K562 (cell line): ENCODE results near the gene NRXN3. TPM values are rescaled to one million over a fixed set of nuclear protein-coding genes. Genes with fewer than 3 reads are reported as not detected.

Experiments used
- ATAC-seq: fragments of 200-7000 bp; cut with Tn5 transposase; 3 replicates; pipeline ENCODE4 v1.9.1; 2020; ENCODE audit warnings: moderate library complexity
- BruUV-seq: library from RNA; stranded (reverse); fragments of 400-500 nt; replicated peaks from 2 replicates; lab custom pipeline; 2021; lab: Mats Ljungman, UMichigan
- CTCF ChIA-PET: fragments of 300-600 bp; formaldehyde crosslinking; extraction: SDS; loops from one replicate; lab custom pipeline; 2021; ENCODE audit warnings: low intra/inter-chr PET ratio; lab: Yijun Ruan, JAX
- POLR2A ChIA-PET: fragments of 300-600, 350-650 bp; sonication (Branson Sonifier 250); formaldehyde crosslinking; extraction: SDS; loops from one replicate; lab custom pipeline; 2021; ENCODE audit warnings: antibody characterized with exemption, inconsistent platforms; lab: Yijun Ruan, JAX
- DNase-seq, 4 experiments: peaks; one replicate each; pipeline versions ENCODE4 v3.0.0 to v3.0.0-alpha.2; 2011 to 2018; ENCODE audit warnings: low spot score in 3 of 4, mixed read lengths in 3 of 4; ENCODE audit errors: extremely low read depth in 1 of 4
- FAIRE-seq: peaks from 2 replicates; lab custom pipeline; 2011; peaks lifted over from hg19 to GRCh38; lab: Jason Lieb, UNC
- H2AFZ ChIP-seq: 2 replicates; pipeline ENCODE4 v1.6.0; 2011; ENCODE audit warnings: low read depth, low read length, control low read depth, inconsistent platforms
- H3K27ac ChIP-seq: fragments of 200-600 bp; 3 replicates; pipeline ENCODE4 v1.8.0; 2011; ENCODE audit warnings: low read depth, mild to moderate bottlenecking, control low read depth, inconsistent platforms, low read length, moderate library complexity, mixed read lengths; ENCODE audit errors: extremely low read depth
- H3K27me3 ChIP-seq, 2 experiments: fragments of 300-600 bp in 1 of 2; 2 replicates in 1 of 2; 3 replicates in 1 of 2; pipeline versions ENCODE4 v1.6.0 to v1.8.0; 2011; ENCODE audit warnings: inconsistent platforms in 2 of 2, low read length in 2 of 2, mild to moderate bottlenecking in 1 of 2, mixed read lengths in 1 of 2, moderate library complexity in 1 of 2; ENCODE audit not compliant: control insufficient read depth in 2 of 2, insufficient read depth in 2 of 2
- H3K36me3 ChIP-seq: fragments of 300-600 bp; 3 replicates; pipeline ENCODE4 v1.8.0; 2011; ENCODE audit warnings: mild to moderate bottlenecking, low read length, inconsistent platforms; ENCODE audit not compliant: control insufficient read depth, insufficient read depth
- H3K4me1 ChIP-seq, 2 experiments: fragments of 200-600 bp in 1 of 2; replicated peaks in 1 of 2; 2 replicates in 1 of 2; 3 replicates in 1 of 2; pipeline versions ENCODE4 v1.5.1 to v1.8.0; 2011; ENCODE audit warnings: inconsistent platforms in 2 of 2, low read length in 2 of 2, mild to moderate bottlenecking in 1 of 2, mixed read lengths in 1 of 2, moderate library complexity in 1 of 2; ENCODE audit not compliant: control insufficient read depth in 2 of 2, insufficient read depth in 2 of 2
- H3K4me2 ChIP-seq: 2 replicates; pipeline ENCODE4 v1.6.1; 2011; ENCODE audit warnings: low read length, control low read depth, inconsistent platforms, mixed read lengths; ENCODE audit not compliant: insufficient read depth
- H3K4me3 ChIP-seq: fragments of 200-600 bp; sonication (generic), shearing (Covaris generic); 2 replicates; pipeline ENCODE4 v1.5.1; 2016; ENCODE audit warnings: control low read depth, inconsistent platforms
- H3K79me2 ChIP-seq: fragments of 200-600 bp; 3 replicates; pipeline ENCODE4 v1.8.0; 2011; ENCODE audit warnings: low read length, inconsistent platforms; ENCODE audit not compliant: control insufficient read depth, insufficient read depth
- H3K9ac ChIP-seq, 2 experiments: 2 replicates each; pipeline versions ENCODE4 v1.6.0 to v1.6.1; 2011; ENCODE audit warnings: low read depth in 2 of 2, low read length in 2 of 2, control low read depth in 1 of 2, inconsistent platforms in 1 of 2, mild to moderate bottlenecking in 1 of 2, mixed read lengths in 1 of 2; ENCODE audit not compliant: insufficient read depth in 1 of 2
- H3K9me1 ChIP-seq: one replicate; pipeline ENCODE4 v1.6.0; 2011; ENCODE audit warnings: inconsistent platforms, mild to moderate bottlenecking, low read length, moderate library complexity; ENCODE audit not compliant: control insufficient read depth, insufficient read depth
- H3K9me3 ChIP-seq: replicated peaks from 2 replicates; pipeline ENCODE4 v1.5.1; 2011; ENCODE audit warnings: low read depth, low read length, inconsistent platforms; ENCODE audit not compliant: control insufficient read depth, insufficient read depth
- H4K20me1 ChIP-seq: replicated peaks from 2 replicates; pipeline ENCODE4 v1.6.1; 2011; ENCODE audit warnings: low read length, inconsistent platforms, mixed read lengths; ENCODE audit not compliant: control insufficient read depth, insufficient read depth
- BACH1 ChIP-seq: fragments of 200-800 bp; sonication (Bioruptor generic); IDR thresholded peaks from 2 replicates; pipeline ENCODE4 v1.6.1; 2016; ENCODE audit warnings: missing genetic modification characterization, missing compliant biosample characterization
- KDM5B ChIP-seq: fragments of 200-600 bp; sonication (generic); IDR thresholded peaks from 2 replicates; pipeline ENCODE4 v1.6.1; 2012; ENCODE audit warnings: low read depth, mild to moderate bottlenecking, moderate library complexity, low read length, control low read depth, inconsistent platforms; ENCODE audit not compliant: insufficient replicate concordance
- MCM5 ChIP-seq: fragments of 450-650 bp; IDR thresholded peaks from 2 replicates; pipeline ENCODE4 v1.6.1; 2016; ENCODE audit warnings: low read depth
- NCOA2 ChIP-seq, 2 experiments: fragments of 450-650 bp; IDR thresholded peaks; 2 replicates each; pipeline ENCODE4 v1.6.1; 2018; ENCODE audit warnings: mild to moderate bottlenecking in 2 of 2, moderate library complexity in 1 of 2; ENCODE audit not compliant: partially characterized antibody in 2 of 2
- TOE1 ChIP-seq, 2 experiments: fragments of 450-650 bp in 1 of 2; sonication (generic) in 1 of 2; formaldehyde crosslinking in 1 of 2; IDR thresholded peaks; 2 replicates each; pipeline versions ENCODE4 v1.7.1 to v1.8.0; 2016 to 2022; ENCODE audit warnings: borderline replicate concordance in 2 of 2, mild to moderate bottlenecking in 2 of 2, antibody characterized with exemption in 1 of 2, inconsistent platforms in 1 of 2, low read depth in 1 of 2, missing genetic modification reagents in 1 of 2, moderate library complexity in 1 of 2
- ZNF584 ChIP-seq: fragments of 200-800 bp; sonication (Bioruptor generic); IDR thresholded peaks from 2 replicates; pipeline ENCODE4 v1.6.1; 2016; ENCODE audit warnings: low read depth, mild to moderate bottlenecking, missing genetic modification characterization, missing compliant biosample characterization
- ZNF644 ChIP-seq: fragments of 200-800 bp; sonication (Bioruptor generic); IDR thresholded peaks from 2 replicates; pipeline ENCODE4 v1.6.1; 2016; ENCODE audit warnings: low read depth, missing genetic modification characterization, missing compliant biosample characterization
- ZNF778 ChIP-seq: fragments of 450-650 bp; formaldehyde crosslinking; IDR thresholded peaks from 2 replicates; pipeline ENCODE4 v1.4.0; 2020; ENCODE audit warnings: mild to moderate bottlenecking, moderate library complexity
- ZNF79 ChIP-seq: fragments of 250-450 bp; sonication (Bioruptor Pico); IDR thresholded peaks from 2 replicates; pipeline ENCODE4 v1.4.0; 2020; ENCODE audit warnings: low read depth, mild to moderate bottlenecking, moderate library complexity
- WGBS: fragments of 100-300 bp; shearing (Covaris generic); methylation state at CpG from one replicate; pipeline ENCODE4 v1.1.6; 2016; ENCODE audit warnings: low coverage, mixed read lengths; ENCODE audit not compliant: insufficient coverage; ENCODE audit errors: missing lambda C conversion rate; 5-methylcytosine and 5-hydroxymethylcytosine counted together
- in situ Hi-C: fragments of 300-500 bp; cut with MboI; formaldehyde crosslinking; loops from 4 replicates; pipeline ENCODE4 v1.15.0; 2018; ENCODE audit warnings: inconsistent platforms, mixed read lengths
- intact Hi-C: fragments of 100-400 bp; cut with micrococcal nuclease; formaldehyde crosslinking; loops from 2 replicates; pipeline ENCODE4 v1.14.2; 2022
- polyA plus RNA-seq, 8 experiments: library from polyadenylated mRNA; depleted of rRNA in 4 of 8; stranded (reverse) in 5 of 8; unstranded in 3 of 8; fragments of >200 nt; fragmentation: Nextera tagmentation in 2 of 8; fragmentation: Illumina TruSeq in 1 of 8; extraction: Ambion mirVana in 2 of 8; extraction: Trizol in 1 of 8; gene quantifications; 2 replicates each; pipeline versions ENCODE4 v1.2.1 to v1.2.3, GENCODE V29; 2011 to 2014; ENCODE audit warnings: inconsistent platforms in 1 of 8, missing spikeins in 1 of 8
- total RNA-seq, 7 experiments: library from RNA; depleted of rRNA in 6 of 7; stranded (reverse); fragments of >200 nt in 6 of 7; fragmentation: Illumina TruSeq in 2 of 7; extraction: Trizol in 2 of 7; gene quantifications; 2 replicates each; pipeline versions ENCODE4 v1.2.1 to v1.2.3, GENCODE V29; 2011 to 2021; ENCODE audit warnings: low replicate concordance in 1 of 7
- TF ChIP-seq, protein P1 (sequence below): fragments of 450-650 bp; formaldehyde crosslinking; IDR thresholded peaks from 2 replicates; pipeline ENCODE4 v1.4.0; 2020; ENCODE audit warnings: mild to moderate bottlenecking, moderate library complexity
- TF ChIP-seq, protein P2 (sequence below): fragments of 450-650 bp; IDR thresholded peaks from 2 replicates; pipeline ENCODE4 v1.6.1; 2017; ENCODE audit warnings: antibody characterized with exemption
- TF ChIP-seq, protein P3 (sequence below): sonication (generic); formaldehyde crosslinking; IDR thresholded peaks from 2 replicates; pipeline ENCODE4 v1.8.1; 2023; ENCODE audit warnings: mild to moderate bottlenecking, missing genetic modification reagents
- TF ChIP-seq, protein P4 (sequence below): sonication (generic); formaldehyde crosslinking; IDR thresholded peaks from 2 replicates; pipeline ENCODE4 v1.8.0; 2023; ENCODE audit warnings: mild to moderate bottlenecking, missing genetic modification reagents

NRXN3 gene
- total and polyA plus RNA-seq, 9 of the 15 experiments (the other 6 are each of a cell fraction or from before 2014, with no cell fraction given), result 0.09 TPM; not detected in 8

DNA sequence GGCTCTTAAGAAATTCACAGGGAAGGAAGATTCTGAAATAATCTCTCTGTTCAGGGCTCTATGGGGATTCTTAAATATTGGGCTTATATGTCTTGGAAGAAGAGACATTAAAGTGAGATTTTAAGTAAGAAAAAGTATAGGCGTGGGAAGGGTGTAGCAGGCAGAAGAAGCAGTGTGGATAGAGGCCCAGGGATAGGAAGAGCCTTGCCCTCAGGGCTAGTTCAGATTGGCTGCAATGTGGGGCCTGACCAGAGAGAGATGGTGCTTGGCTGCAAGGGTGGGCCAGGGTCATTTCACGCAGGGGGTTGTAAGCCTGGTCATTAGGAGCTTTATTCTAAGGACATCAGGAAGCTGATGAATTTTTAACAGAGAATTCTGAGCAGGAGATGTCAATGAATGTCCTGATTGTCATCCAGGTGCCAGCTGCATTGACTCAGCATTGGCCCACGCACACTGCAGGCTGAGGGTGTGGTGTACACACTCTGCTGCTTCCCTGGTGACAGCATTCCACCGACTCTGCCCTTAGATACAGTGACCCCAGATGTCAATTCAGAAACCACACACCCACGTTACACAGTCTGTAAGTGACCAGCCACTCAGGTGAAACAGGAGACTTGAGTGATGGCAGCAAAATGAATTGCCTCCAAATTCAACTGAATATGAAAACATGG lies 582.5 kb downstream of the NRXN3 start:
- POLR2A ChIA-PET, result interaction anchor here (0.7 kb wide), 1 partner anchor 181 kb away, joined by 3 read pairs; no protein-coding TSS in a partner anchor
- ATAC-seq, result no peak
- WGBS, result 0% methylated on average over 5 of the region's 5 CpGs
- TF ChIP-seq TOE1 (IDR thresholded peaks at IDR 0.05; ENCODE audit: borderline replicate concordance) (no peak), TOE1 (CRISPR knock-in tag; IDR thresholded peaks at IDR 0.05; ENCODE audit: borderline replicate concordance, low read depth) (no peak), BACH1 (tag) (no peak), MCM5 (no peak), ZNF79 (no peak), ZNF584 (CRISPR knock-in tag) (no peak), ZNF778 (no peak), KDM5B (no peak), ZNF644 (tag) (no peak), NCOA2 (IDR thresholded peaks at IDR 0.05; ENCODE audit: partially characterized antibody in 2 of 2) (no peak)
- TF ChIP-seq, protein P1, sequence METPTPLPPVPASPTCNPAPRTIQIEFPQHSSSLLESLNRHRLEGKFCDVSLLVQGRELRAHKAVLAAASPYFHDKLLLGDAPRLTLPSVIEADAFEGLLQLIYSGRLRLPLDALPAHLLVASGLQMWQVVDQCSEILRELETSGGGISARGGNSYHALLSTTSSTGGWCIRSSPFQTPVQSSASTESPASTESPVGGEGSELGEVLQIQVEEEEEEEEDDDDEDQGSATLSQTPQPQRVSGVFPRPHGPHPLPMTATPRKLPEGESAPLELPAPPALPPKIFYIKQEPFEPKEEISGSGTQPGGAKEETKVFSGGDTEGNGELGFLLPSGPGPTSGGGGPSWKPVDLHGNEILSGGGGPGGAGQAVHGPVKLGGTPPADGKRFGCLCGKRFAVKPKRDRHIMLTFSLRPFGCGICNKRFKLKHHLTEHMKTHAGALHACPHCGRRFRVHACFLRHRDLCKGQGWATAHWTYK (CRISPR knock-in tag), result no peak
- TF ChIP-seq, protein P2, sequence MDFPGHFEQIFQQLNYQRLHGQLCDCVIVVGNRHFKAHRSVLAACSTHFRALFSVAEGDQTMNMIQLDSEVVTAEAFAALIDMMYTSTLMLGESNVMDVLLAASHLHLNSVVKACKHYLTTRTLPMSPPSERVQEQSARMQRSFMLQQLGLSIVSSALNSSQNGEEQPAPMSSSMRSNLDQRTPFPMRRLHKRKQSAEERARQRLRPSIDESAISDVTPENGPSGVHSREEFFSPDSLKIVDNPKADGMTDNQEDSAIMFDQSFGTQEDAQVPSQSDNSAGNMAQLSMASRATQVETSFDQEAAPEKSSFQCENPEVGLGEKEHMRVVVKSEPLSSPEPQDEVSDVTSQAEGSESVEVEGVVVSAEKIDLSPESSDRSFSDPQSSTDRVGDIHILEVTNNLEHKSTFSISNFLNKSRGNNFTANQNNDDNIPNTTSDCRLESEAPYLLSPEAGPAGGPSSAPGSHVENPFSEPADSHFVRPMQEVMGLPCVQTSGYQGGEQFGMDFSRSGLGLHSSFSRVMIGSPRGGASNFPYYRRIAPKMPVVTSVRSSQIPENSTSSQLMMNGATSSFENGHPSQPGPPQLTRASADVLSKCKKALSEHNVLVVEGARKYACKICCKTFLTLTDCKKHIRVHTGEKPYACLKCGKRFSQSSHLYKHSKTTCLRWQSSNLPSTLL, result no peak
- TF ChIP-seq, protein P3, sequence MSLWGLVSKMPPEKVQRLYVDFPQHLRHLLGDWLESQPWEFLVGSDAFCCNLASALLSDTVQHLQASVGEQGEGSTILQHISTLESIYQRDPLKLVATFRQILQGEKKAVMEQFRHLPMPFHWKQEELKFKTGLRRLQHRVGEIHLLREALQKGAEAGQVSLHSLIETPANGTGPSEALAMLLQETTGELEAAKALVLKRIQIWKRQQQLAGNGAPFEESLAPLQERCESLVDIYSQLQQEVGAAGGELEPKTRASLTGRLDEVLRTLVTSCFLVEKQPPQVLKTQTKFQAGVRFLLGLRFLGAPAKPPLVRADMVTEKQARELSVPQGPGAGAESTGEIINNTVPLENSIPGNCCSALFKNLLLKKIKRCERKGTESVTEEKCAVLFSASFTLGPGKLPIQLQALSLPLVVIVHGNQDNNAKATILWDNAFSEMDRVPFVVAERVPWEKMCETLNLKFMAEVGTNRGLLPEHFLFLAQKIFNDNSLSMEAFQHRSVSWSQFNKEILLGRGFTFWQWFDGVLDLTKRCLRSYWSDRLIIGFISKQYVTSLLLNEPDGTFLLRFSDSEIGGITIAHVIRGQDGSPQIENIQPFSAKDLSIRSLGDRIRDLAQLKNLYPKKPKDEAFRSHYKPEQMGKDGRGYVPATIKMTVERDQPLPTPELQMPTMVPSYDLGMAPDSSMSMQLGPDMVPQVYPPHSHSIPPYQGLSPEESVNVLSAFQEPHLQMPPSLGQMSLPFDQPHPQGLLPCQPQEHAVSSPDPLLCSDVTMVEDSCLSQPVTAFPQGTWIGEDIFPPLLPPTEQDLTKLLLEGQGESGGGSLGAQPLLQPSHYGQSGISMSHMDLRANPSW, result no peak
- TF ChIP-seq, protein P4, sequence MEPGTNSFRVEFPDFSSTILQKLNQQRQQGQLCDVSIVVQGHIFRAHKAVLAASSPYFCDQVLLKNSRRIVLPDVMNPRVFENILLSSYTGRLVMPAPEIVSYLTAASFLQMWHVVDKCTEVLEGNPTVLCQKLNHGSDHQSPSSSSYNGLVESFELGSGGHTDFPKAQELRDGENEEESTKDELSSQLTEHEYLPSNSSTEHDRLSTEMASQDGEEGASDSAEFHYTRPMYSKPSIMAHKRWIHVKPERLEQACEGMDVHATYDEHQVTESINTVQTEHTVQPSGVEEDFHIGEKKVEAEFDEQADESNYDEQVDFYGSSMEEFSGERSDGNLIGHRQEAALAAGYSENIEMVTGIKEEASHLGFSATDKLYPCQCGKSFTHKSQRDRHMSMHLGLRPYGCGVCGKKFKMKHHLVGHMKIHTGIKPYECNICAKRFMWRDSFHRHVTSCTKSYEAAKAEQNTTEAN (CRISPR knock-in tag), result no peak

More for the DNA sequence above, 582.5 kb downstream of the NRXN3 start:
- no peak overlapping the region for H3K4me2 ChIP-seq
- no peaks in the 10 kb centered on the region for H4K20me1 ChIP-seq
- H3K9me3 ChIP-seq, result no peaks in the 10 kb centered on the region
- no peak overlapping the region for H3K27ac ChIP-seq
- no peaks in the 10 kb centered on the region for H3K36me3 ChIP-seq
- H2AFZ ChIP-seq, result no peak overlapping the region
- no peaks in the 10 kb centered on the region for H3K79me2 ChIP-seq
- H3K27me3 ChIP-seq, result no peaks in the 10 kb centered on the region
- FAIRE-seq, result no peak
- CTCF ChIA-PET, result no interaction called here
- H3K4me1 ChIP-seq, result no peaks in the 10 kb centered on the region
- no peak for DNase-seq
- in situ Hi-C loops (no loop called here), intact Hi-C loops (no loop called here)
- H3K4me3 ChIP-seq, result no peak overlapping the region
- no peaks in the 10 kb centered on the region for H3K9me1 ChIP-seq
- no peak overlapping the region for H3K9ac ChIP-seq
- no TSS peak for BruUV-seq
